HEK293 (cell line): ENCODE data around the gene CAMKMT.

Experiments used
- CTCF ChIA-PET: fragments of 350-600 bp; formaldehyde crosslinking; extraction: SDS; loops from one replicate; lab custom pipeline; 2021; ENCODE audit warnings: antibody characterized with exemption; lab: Yijun Ruan, JAX
- POLR2A ChIA-PET: fragments of 300-600 bp; formaldehyde crosslinking; extraction: SDS; loops from one replicate; lab custom pipeline; 2020; ENCODE audit warnings: antibody characterized with exemption, inconsistent platforms; lab: Yijun Ruan, JAX
- H3K27ac ChIP-seq: fragments of 200-500 bp; sonication (Bioruptor generic); 2 replicates; pipeline ENCODE4 v1.5.1; 2014; ENCODE audit warnings: low read depth, low read length, control low read depth, inconsistent platforms; ENCODE audit errors: extremely low read depth
- H3K36me3 ChIP-seq, 2 experiments: fragments of 200-500 bp in 1 of 2; sonication (Bioruptor generic) in 1 of 2; 1 replicate in 1 of 2; 2 replicates in 1 of 2; pipeline ENCODE4 v1.5.1; 2014 to 2017; ENCODE audit warnings: inconsistent platforms in 2 of 2, low read length in 2 of 2; ENCODE audit not compliant: control insufficient read depth in 2 of 2, insufficient read depth in 1 of 2
- H3K4me1 ChIP-seq: fragments of 200-500 bp; sonication (Bioruptor generic); 2 replicates; pipeline ENCODE4 v1.5.1; 2014; ENCODE audit warnings: mild to moderate bottlenecking, low read length, inconsistent platforms; ENCODE audit not compliant: control insufficient read depth, insufficient read depth
- H3K4me3 ChIP-seq: 2 replicates; pipeline ENCODE4 v1.5.1; 2011; ENCODE audit warnings: low read depth, mild to moderate bottlenecking, control low read depth, low read length, moderate library complexity
- H3K9me3 ChIP-seq: fragments of 200-500 bp; sonication (Bioruptor generic); 2 replicates; pipeline ENCODE4 v1.5.1; 2014; ENCODE audit warnings: low read depth, low read length, inconsistent platforms; ENCODE audit not compliant: control insufficient read depth, insufficient read depth
- GLI2 ChIP-seq: fragments of 450-650 bp; formaldehyde crosslinking; IDR thresholded peaks from 2 replicates; pipeline ENCODE4; 2017; ENCODE audit warnings: missing biosample characterization, missing genetic modification characterization, low read depth, borderline replicate concordance
- SETDB1 ChIP-seq: IDR thresholded peaks from one replicate; pipeline ENCODE4 v1.6.1; 2017; ENCODE audit warnings: mild to moderate bottlenecking, low read length, moderate library complexity, mixed read lengths; ENCODE audit not compliant: insufficient read length
- SP2 ChIP-seq: fragments of 450-650 bp; formaldehyde crosslinking; IDR thresholded peaks from 2 replicates; pipeline ENCODE4 v1.5.1; 2016; ENCODE audit warnings: missing biosample characterization, missing genetic modification characterization
- WT1 ChIP-seq: fragments of 450-650 bp; formaldehyde crosslinking; IDR thresholded peaks from 2 replicates; pipeline ENCODE4 v1.5.1; 2016; ENCODE audit warnings: missing biosample characterization, missing genetic modification characterization
- ZNF10 ChIP-seq: fragments of 450-650 bp; formaldehyde crosslinking; IDR thresholded peaks from 2 replicates; pipeline ENCODE4 v1.5.1; 2017; ENCODE audit warnings: missing biosample characterization, missing genetic modification characterization
- ZNF114 ChIP-seq: fragments of 450-650 bp; formaldehyde crosslinking; IDR thresholded peaks from 2 replicates; pipeline ENCODE4 v1.5.0; 2017; ENCODE audit warnings: missing biosample characterization, missing genetic modification characterization
- ZNF354C ChIP-seq: fragments of 450-650 bp; formaldehyde crosslinking; IDR thresholded peaks from 2 replicates; pipeline ENCODE4 v1.5.1; 2016; ENCODE audit warnings: missing biosample characterization, missing genetic modification characterization, low read depth, borderline replicate concordance
- ZNF501 ChIP-seq: fragments of 450-650 bp; formaldehyde crosslinking; IDR thresholded peaks from 2 replicates; pipeline ENCODE4 v1.5.1; 2016; ENCODE audit warnings: missing biosample characterization, missing genetic modification characterization
- ZNF558 ChIP-seq: fragments of 450-650 bp; formaldehyde crosslinking; IDR thresholded peaks from 2 replicates; pipeline ENCODE4 v1.5.1; 2016; ENCODE audit warnings: missing biosample characterization, missing genetic modification characterization
- ZNF626 ChIP-seq: fragments of 450-650 bp; sonication (Bioruptor Pico); formaldehyde crosslinking; IDR thresholded peaks from 2 replicates; pipeline ENCODE4 v1.5.1; 2018; ENCODE audit warnings: missing biosample characterization, missing genetic modification characterization, inconsistent platforms
- ZNF791 ChIP-seq: fragments of 450-650 bp; formaldehyde crosslinking; IDR thresholded peaks from 2 replicates; pipeline ENCODE4 v1.5.1; 2016; ENCODE audit warnings: missing biosample characterization, missing genetic modification characterization
- TF ChIP-seq, protein P1 (sequence below): fragments of 450-650 bp; formaldehyde crosslinking; IDR thresholded peaks from 2 replicates; pipeline ENCODE4 v1.5.1; 2016; ENCODE audit warnings: missing biosample characterization, missing genetic modification characterization
- TF ChIP-seq, protein P2 (sequence below): fragments of 450-650 bp; formaldehyde crosslinking; optimal IDR thresholded peaks from 2 replicates; pipeline ENCODE3; 2016; ENCODE audit warnings: missing biosample characterization, mild to moderate bottlenecking, missing genetic modification characterization
- TF ChIP-seq, protein P3 (sequence below): fragments of 450-650 bp; formaldehyde crosslinking; IDR thresholded peaks from 2 replicates; pipeline ENCODE4 v1.5.1; 2016; ENCODE audit warnings: missing biosample characterization, missing genetic modification characterization

The CAMKMT gene

DNA sequence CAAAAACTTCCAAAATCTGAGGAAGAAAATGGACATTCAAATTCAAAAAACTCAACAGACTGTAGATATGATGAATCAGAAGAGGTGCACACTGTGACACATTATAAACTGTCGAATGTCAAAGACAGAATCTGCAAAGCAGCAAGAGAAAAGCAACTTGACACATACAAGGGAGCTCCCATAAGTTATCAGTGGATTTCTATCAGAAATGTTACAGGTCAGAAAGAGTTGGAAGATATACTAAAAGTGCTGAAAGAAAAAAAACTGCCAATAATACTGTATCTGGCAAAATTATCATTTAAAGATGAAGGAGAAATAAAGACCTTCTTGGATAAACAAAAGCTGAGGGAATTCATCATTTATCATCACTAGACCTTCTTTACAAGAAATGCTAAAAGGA, 102.7 kb downstream of the CAMKMT start:
- Histone ChIP-seq H3K4me3 (no peak overlapping the region), H3K9me3 (no peaks in the 10 kb centered on the region), H3K27ac (no peak overlapping the region), H3K4me1 (no peaks in the 10 kb centered on the region), H3K36me3 (no peaks in the 10 kb centered on the region)
- TF ChIP-seq ZNF791 (tag by site-specific recombination) (peak; percentile 92), SETDB1 (peak; percentile 78), ZNF354C (tag by site-specific recombination) (no peak), ZNF114 (tag by site-specific recombination) (no peak), GLI2 (tag by site-specific recombination) (no peak), ZNF501 (tag by site-specific recombination) (no peak)
- TF ChIP-seq, protein P1, sequence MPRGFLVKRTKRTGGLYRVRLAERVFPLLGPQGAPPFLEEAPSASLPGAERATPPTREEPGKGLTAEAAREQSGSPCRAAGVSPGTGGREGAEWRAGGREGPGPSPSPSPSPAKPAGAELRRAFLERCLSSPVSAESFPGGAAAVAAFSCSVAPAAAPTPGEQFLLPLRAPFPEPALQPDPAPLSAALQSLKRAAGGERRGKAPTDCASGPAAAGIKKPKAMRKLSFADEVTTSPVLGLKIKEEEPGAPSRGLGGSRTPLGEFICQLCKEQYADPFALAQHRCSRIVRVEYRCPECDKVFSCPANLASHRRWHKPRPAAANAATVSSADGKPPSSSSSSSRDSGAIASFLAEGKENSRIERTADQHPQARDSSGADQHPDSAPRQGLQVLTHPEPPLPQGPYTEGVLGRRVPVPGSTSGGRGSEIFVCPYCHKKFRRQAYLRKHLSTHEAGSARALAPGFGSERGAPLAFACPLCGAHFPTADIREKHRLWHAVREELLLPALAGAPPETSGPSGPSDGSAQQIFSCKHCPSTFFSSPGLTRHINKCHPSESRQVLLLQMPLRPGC (tag by site-specific recombination) = no peak
- ChIA-PET POLR2A (no interaction called here), CTCF (interaction anchor here (0.7 to 2.8 kb wide), 4 partner anchors 15 to 517 kb away, joined by 3 to 18 read pairs (median 3); no protein-coding TSS in a partner anchor)

DNA sequence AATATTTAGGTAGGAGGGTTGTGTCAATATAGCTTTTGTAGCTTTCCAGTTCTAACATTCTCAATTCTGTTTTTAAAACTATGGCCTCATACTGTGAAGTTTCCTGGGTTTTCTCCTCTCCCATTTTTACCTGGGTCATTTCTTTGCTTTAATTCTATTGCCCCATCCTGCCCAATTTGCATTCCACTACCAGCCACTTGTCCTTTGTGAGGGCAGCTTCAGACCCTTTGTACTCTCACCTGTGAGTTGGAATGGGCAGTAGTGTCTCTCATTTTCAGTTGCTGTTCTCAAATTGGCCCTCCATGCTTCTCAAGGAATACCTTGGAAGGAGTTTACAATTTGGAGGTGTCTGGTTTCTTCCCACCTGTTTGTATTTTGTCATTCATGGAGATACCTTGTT, 108.4 kb downstream of the CAMKMT start:
- ChIA-PET POLR2A (no interaction called here), CTCF (interaction anchor here (0.6 to 4.2 kb wide), 4 partner anchors 10 to 479 kb away, joined by 3 to 36 read pairs (median 4); no protein-coding TSS in a partner anchor)
- Histone ChIP-seq H3K27ac (no peak overlapping the region), H3K4me1 (no peaks in the 10 kb centered on the region), H3K4me3 (no peak overlapping the region)
- TF ChIP-seq WT1 (tag by site-specific recombination) (no peak), SP2 (no peak), ZNF558 (no peak)
- TF ChIP-seq, all 188 proteins: peak for 0
- no peaks in the 10 kb centered on the region for H3K9me3 ChIP-seq
- no peaks in the 10 kb centered on the region for H3K36me3 ChIP-seq

DNA sequence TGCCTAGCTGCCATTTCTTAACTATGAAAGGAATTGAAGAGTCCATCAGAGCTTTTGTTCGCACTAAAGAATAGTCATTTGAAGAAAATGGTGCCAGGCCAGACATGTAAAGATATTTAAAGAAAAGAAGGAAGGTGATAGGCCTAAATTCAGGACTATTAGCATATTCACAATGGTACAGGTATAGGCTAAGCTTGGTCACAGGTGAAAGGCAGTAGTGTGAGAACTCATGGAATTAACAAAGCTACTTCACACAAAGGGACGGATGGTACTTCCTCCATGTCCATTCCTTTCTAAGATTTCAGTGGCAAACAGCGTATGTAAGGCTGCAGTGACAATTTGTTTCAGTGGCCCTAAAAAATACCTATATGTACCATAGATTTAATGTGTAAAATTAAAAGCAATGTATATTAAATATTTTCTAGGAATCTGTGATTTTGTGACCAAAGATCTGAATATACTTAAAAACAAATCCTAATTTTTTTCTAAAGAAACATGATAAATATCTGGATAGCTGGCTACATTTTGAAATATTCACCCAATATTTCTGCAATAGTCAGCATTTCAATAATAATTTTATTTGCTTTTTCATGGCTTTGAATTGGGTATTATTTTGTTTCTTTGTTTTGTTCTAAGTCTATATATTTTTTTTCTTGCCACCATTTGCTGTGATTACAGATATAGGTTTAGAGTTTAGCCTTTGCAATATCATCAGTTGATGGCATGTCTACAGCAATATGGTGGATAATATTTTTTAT, 116.1 kb downstream of the CAMKMT start:
- Histone ChIP-seq H3K4me3 (no peak overlapping the region), H3K4me1 (no peaks in the 10 kb centered on the region), H3K36me3 (no peaks in the 10 kb centered on the region), H3K27ac (no peak overlapping the region), H3K9me3 (no peaks in the 10 kb centered on the region)
- ChIA-PET POLR2A (no interaction called here), CTCF (interaction anchor here (0.5 to 5.7 kb wide), 10 partner anchors 13 to 496 kb away, joined by 3 to 75 read pairs (median 5); no protein-coding TSS in a partner anchor)
- peak; percentile 45; the same call in 1 of the 2 replicates for TF ChIP-seq ZNF10
- TF ChIP-seq, protein P2, sequence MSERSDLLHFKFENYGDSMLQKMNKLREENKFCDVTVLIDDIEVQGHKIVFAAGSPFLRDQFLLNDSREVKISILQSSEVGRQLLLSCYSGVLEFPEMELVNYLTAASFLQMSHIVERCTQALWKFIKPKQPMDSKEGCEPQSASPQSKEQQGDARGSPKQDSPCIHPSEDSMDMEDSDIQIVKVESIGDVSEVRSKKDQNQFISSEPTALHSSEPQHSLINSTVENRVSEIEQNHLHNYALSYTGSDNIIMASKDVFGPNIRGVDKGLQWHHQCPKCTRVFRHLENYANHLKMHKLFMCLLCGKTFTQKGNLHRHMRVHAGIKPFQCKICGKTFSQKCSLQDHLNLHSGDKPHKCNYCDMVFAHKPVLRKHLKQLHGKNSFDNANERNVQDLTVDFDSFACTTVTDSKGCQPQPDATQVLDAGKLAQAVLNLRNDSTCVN = no peak
- no peak for TF ChIP-seq ZNF626 (tag by site-specific recombination)
- TF ChIP-seq, protein P3, sequence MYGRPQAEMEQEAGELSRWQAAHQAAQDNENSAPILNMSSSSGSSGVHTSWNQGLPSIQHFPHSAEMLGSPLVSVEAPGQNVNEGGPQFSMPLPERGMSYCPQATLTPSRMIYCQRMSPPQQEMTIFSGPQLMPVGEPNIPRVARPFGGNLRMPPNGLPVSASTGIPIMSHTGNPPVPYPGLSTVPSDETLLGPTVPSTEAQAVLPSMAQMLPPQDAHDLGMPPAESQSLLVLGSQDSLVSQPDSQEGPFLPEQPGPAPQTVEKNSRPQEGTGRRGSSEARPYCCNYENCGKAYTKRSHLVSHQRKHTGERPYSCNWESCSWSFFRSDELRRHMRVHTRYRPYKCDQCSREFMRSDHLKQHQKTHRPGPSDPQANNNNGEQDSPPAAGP = no peak
